PFSK-1 (cell line): Measurements from ENCODE around the gene CXCL6.

Experiments
- FOXP2 ChIP-seq: optimal IDR thresholded peaks from 2 replicates; pipeline ENCODE3; 2011; ENCODE audit warnings: borderline replicate concordance, control low read depth, inconsistent platforms; ENCODE audit not compliant: insufficient read depth; ENCODE audit errors: extremely low read length, extremely low read depth
- POLR2AphosphoS5 ChIP-seq: IDR thresholded peaks from 2 replicates; pipeline ENCODE4 v1.6.1; 2012; ENCODE audit warnings: low read depth, mild to moderate bottlenecking, control low read depth, low read length, moderate library complexity
- SIN3A ChIP-seq: IDR thresholded peaks from 2 replicates; pipeline ENCODE4 v1.6.1; 2012; ENCODE audit warnings: mild to moderate bottlenecking, low read length, moderate library complexity, borderline replicate concordance; ENCODE audit not compliant: insufficient read depth
- TAF1 ChIP-seq: IDR thresholded peaks from 2 replicates; pipeline ENCODE4 v1.6.1; 2012; ENCODE audit warnings: low read length, control low read depth, borderline replicate concordance; ENCODE audit not compliant: insufficient read depth
- TF ChIP-seq, protein P1 (sequence below), 2 experiments: IDR thresholded peaks; 2 replicates each; pipeline versions ENCODE4 v1.6.1 to v1.8.0; 2011 to 2012; ENCODE audit warnings: low read depth in 2 of 2, low read length in 2 of 2, control low read depth in 1 of 2, inconsistent platforms in 1 of 2, mild to moderate bottlenecking in 1 of 2, moderate library complexity in 1 of 2; ENCODE audit not compliant: insufficient read depth in 1 of 2

CXCL6 gene

GRCh38 chr4:73843369-73843768 lies 6.9 kb downstream of the CXCL6 start:
- TF ChIP-seq SIN3A = no peak
- no peak for TF ChIP-seq TAF1
- TF ChIP-seq, protein P1, sequence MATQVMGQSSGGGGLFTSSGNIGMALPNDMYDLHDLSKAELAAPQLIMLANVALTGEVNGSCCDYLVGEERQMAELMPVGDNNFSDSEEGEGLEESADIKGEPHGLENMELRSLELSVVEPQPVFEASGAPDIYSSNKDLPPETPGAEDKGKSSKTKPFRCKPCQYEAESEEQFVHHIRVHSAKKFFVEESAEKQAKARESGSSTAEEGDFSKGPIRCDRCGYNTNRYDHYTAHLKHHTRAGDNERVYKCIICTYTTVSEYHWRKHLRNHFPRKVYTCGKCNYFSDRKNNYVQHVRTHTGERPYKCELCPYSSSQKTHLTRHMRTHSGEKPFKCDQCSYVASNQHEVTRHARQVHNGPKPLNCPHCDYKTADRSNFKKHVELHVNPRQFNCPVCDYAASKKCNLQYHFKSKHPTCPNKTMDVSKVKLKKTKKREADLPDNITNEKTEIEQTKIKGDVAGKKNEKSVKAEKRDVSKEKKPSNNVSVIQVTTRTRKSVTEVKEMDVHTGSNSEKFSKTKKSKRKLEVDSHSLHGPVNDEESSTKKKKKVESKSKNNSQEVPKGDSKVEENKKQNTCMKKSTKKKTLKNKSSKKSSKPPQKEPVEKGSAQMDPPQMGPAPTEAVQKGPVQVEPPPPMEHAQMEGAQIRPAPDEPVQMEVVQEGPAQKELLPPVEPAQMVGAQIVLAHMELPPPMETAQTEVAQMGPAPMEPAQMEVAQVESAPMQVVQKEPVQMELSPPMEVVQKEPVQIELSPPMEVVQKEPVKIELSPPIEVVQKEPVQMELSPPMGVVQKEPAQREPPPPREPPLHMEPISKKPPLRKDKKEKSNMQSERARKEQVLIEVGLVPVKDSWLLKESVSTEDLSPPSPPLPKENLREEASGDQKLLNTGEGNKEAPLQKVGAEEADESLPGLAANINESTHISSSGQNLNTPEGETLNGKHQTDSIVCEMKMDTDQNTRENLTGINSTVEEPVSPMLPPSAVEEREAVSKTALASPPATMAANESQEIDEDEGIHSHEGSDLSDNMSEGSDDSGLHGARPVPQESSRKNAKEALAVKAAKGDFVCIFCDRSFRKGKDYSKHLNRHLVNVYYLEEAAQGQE (IDR thresholded peaks at IDR 0.05; ENCODE audit: insufficient read depth in 1 of 2, low read depth in 2 of 2, low read length in 2 of 2) = no peak
- no peak for TF ChIP-seq POLR2AphosphoS5
- no peak for TF ChIP-seq FOXP2

DNA sequence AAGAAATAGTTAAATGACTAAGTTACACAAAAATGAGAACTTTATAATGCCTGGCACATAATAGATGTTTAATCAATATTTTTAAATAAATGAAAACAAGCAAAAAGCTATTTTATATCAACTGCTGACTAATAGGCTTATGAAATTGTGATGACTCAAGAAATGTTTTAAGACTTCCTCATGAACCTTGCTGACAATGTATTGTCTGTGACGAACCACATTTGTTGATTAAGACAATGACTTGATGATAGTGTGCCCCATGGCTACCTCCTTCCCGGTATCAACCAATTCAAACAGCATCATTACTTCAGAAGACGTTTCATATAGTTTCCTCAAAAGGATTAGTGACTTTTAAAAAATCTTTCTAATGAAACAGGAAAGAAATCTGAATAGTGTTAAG lies 7.9 kb downstream of the CXCL6 start:
- TF ChIP-seq FOXP2 (no peak), POLR2AphosphoS5 (no peak), SIN3A (no peak), TAF1 (no peak)
- TF ChIP-seq, protein P1 (IDR thresholded peaks at IDR 0.05; ENCODE audit: insufficient read depth in 1 of 2, low read depth in 2 of 2, low read length in 2 of 2) = no peak

GRCh38 chr4:73844806-73845205 lies 8.3 kb downstream of the CXCL6 start:
- no peak for TF ChIP-seq FOXP2
- TF ChIP-seq, protein P1 (IDR thresholded peaks at IDR 0.05; ENCODE audit: insufficient read depth in 1 of 2, low read depth in 2 of 2, low read length in 2 of 2) = no peak
- TF ChIP-seq TAF1 = no peak

DNA sequence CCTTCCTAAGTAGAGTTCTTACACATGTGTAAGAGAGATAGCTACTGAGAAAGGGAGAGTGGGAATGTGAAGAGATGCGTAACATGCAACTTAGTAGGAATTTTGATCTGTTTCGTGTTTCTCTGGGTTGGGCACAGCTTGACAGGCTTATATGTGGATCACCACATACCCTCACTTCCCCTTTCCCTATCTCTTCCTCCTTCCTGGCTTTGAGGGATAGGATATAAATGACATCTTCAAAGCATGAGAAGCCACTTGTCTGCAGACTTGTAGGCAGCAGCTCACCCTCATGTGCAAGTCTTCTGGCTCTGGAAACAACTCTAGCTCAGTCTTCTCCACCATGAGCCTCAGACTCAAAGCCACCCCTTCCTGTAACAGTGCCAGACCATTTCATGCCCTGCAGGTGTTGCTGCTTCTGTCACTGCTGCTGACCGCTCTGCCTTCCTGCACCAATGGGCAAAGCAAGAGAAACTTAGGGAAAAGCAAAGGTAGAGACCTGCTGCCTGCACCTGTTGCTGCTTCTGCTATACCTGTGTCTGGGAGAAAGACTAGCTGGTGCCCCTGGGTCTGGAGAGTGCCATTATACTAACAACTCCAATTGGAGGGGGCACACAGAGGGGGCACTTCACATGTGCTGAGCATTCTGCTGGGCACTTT lies 11.2 kb downstream of the CXCL6 start:
- TF ChIP-seq, protein P1 (IDR thresholded peaks at IDR 0.05; ENCODE audit: insufficient read depth in 1 of 2, low read depth in 2 of 2, low read length in 2 of 2) = no peak
- TF ChIP-seq TAF1 = no peak
- TF ChIP-seq FOXP2 = no peak
- TF ChIP-seq SIN3A = no peak
- TF ChIP-seq POLR2AphosphoS5 = no peak

DNA sequence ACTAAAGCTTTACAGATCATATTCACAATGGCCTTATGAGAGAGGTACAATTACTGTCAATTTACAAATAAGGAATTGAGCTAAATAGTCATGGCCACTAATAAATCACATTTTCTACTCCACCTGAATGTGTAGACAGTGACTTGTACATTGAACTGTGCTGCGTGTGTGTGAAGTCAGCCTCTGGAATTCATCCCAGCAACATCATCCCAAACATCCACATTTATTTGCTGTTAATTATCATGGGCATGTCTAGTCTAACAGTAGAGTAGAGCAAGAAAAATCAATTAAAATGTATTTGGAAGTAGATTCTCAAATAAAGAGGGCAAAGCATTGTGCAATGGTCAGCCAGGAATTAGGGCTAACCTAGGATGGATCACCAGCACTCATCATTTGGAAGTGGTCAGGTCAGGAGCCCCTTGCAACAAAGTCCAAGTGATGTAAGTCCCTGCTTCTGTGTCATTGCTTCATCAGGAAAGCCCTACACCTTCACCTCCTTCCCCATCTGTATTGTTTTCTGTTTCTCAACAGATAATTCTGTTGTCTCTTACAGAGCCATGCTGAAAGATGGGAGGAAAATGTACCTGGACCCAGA lies 11.8 kb downstream of the CXCL6 start:
- TF ChIP-seq, protein P1 (IDR thresholded peaks at IDR 0.05; ENCODE audit: insufficient read depth in 1 of 2, low read depth in 2 of 2, low read length in 2 of 2) = no peak
- TF ChIP-seq SIN3A = no peak
- TF ChIP-seq POLR2AphosphoS5 = no peak
- TF ChIP-seq FOXP2 = no peak
- no peak for TF ChIP-seq TAF1
